ENCODE results near the gene WBP2NL. TPM values are rescaled to one million over a fixed set of nuclear protein-coding genes. Genes with fewer than 3 reads are reported as not detected.
A peak's percentile ranks its signal among the peaks of the same experiment; 100 is the strongest.

The WBP2NL gene
- total and polyA plus RNA-seq, 2 of the 8 experiments (the other 6 are each of a cell fraction or from before 2014, with no cell fraction given): not detected

- TF ChIP-seq SP1 (IDR thresholded peaks at IDR 0.05; ENCODE audit: low read depth, low read length): peak; percentile 54; the same call in 1 of the 2 replicates
- no peak for TF ChIP-seq CHD2 (IDR thresholded peaks at IDR 0.05; ENCODE audit: low read length)
- no peak for TF ChIP-seq CBX8 (IDR thresholded peaks at IDR 0.05; ENCODE audit: borderline replicate concordance, low read depth, low read length)
- peak; percentile 31 for TF ChIP-seq KDM4A (IDR thresholded peaks at IDR 0.05; ENCODE audit: low read depth, low read length, severe bottlenecking)
- TF ChIP-seq ZNF274 (IDR thresholded peaks at IDR 0.05; ENCODE audit: borderline replicate concordance, extremely low read depth, low read length): no peak
- peak; percentile 60; the same call in 1 of the 2 replicates for TF ChIP-seq TBP (IDR thresholded peaks at IDR 0.05; ENCODE audit: low read depth, low read length)
- no peak for TF ChIP-seq KDM5A (IDR thresholded peaks at IDR 0.05; ENCODE audit: low read length)
- TF ChIP-seq BACH1 (IDR thresholded peaks at IDR 0.05; ENCODE audit: low read length): peak; percentile 10; the same call in 1 of the 2 replicates
- no peak for TF ChIP-seq CHD7 (IDR thresholded peaks at IDR 0.05; ENCODE audit: insufficient replicate concordance, low read length)
- no peak for TF ChIP-seq CBX5 (IDR thresholded peaks at IDR 0.05; ENCODE audit: low read depth, low read length)
Measured at GRCh38 chr22:42070517-42071422, 72.2 kb downstream of the WBP2NL start, which contains the start of gene NAGA (continued).

Measured in H1 (cell line).